Ishikawa (cell line): ENCODE data around the gene SMIM9.

ENCODE experiments used
- CEBPB ChIP-seq: IDR thresholded peaks from 2 replicates; pipeline ENCODE4 v1.6.1; 2012
- CREB1 ChIP-seq: IDR thresholded peaks from 2 replicates; pipeline ENCODE4 v1.6.1; 2012; ENCODE audit warnings: low read depth
- EGR1 ChIP-seq: IDR thresholded peaks from 2 replicates; pipeline ENCODE4 v1.6.1; 2012
- EP300 ChIP-seq: IDR thresholded peaks from 2 replicates; pipeline ENCODE4 v1.6.1; 2012; ENCODE audit warnings: borderline replicate concordance
- FOXM1 ChIP-seq: IDR thresholded peaks from 2 replicates; pipeline ENCODE4 v1.6.1; 2012; ENCODE audit warnings: low read depth, borderline replicate concordance
- NFIC ChIP-seq: IDR thresholded peaks from 2 replicates; pipeline ENCODE4 v1.6.1; 2012
- RAD21 ChIP-seq: IDR thresholded peaks from 2 replicates; pipeline ENCODE4 v1.6.1; 2012; ENCODE audit warnings: low read depth
- TAF1 ChIP-seq: IDR thresholded peaks from 2 replicates; pipeline ENCODE4 v1.6.1; 2012; ENCODE audit warnings: low read depth, mild to moderate bottlenecking
- TCF12 ChIP-seq: IDR thresholded peaks from 2 replicates; pipeline ENCODE4 v1.6.1; 2012; ENCODE audit warnings: low read depth
- TEAD4 ChIP-seq: IDR thresholded peaks from 2 replicates; pipeline ENCODE4 v1.6.1; 2012
- YY1 ChIP-seq: IDR thresholded peaks from 2 replicates; pipeline ENCODE4 v1.6.1; 2012; ENCODE audit warnings: low read depth
- ZBTB7A ChIP-seq: IDR thresholded peaks from 2 replicates; pipeline ENCODE4 v1.6.1; 2012; ENCODE audit warnings: low read depth
- TF ChIP-seq, protein P1 (sequence below): IDR thresholded peaks from 2 replicates; pipeline ENCODE4 v1.6.1; 2012
- TF ChIP-seq, protein P2 (sequence below): IDR thresholded peaks from 2 replicates; pipeline ENCODE4 v1.6.1; 2012
- TF ChIP-seq, protein P3 (sequence below): IDR thresholded peaks from 2 replicates; pipeline ENCODE4 v1.6.1; 2012; ENCODE audit warnings: low read depth, mild to moderate bottlenecking

The SMIM9 gene

DNA sequence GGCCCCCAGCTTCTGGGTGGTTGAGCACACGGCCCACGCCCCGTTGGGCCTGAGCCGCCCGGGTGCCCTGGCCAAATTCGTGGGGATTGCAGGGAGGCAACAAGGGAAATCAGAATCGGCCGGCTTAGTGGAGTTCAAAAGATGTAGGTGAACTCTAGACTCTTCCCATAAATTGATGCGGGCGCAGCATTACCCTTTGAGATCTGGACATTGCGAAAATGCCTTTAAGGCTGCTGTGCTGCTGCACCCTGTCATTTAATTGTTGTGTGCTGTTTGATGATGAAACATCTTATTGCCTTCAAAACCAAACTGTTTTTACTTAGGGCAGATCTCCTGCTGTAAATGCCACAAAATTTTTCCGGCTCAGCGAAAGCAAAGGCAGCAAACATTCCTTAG is 28.8 kb downstream of the SMIM9 start:
- TF ChIP-seq CREB1 (no peak), EP300 (no peak), ZBTB7A (no peak), TEAD4 (no peak), RAD21 (no peak), EGR1 (no peak), CEBPB (no peak), YY1 (no peak)
- TF ChIP-seq, protein P1, sequence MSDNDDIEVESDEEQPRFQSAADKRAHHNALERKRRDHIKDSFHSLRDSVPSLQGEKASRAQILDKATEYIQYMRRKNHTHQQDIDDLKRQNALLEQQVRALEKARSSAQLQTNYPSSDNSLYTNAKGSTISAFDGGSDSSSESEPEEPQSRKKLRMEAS, result no peak
- TF ChIP-seq, protein P2, sequence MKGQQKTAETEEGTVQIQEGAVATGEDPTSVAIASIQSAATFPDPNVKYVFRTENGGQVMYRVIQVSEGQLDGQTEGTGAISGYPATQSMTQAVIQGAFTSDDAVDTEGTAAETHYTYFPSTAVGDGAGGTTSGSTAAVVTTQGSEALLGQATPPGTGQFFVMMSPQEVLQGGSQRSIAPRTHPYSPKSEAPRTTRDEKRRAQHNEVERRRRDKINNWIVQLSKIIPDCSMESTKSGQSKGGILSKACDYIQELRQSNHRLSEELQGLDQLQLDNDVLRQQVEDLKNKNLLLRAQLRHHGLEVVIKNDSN, result no peak

DNA sequence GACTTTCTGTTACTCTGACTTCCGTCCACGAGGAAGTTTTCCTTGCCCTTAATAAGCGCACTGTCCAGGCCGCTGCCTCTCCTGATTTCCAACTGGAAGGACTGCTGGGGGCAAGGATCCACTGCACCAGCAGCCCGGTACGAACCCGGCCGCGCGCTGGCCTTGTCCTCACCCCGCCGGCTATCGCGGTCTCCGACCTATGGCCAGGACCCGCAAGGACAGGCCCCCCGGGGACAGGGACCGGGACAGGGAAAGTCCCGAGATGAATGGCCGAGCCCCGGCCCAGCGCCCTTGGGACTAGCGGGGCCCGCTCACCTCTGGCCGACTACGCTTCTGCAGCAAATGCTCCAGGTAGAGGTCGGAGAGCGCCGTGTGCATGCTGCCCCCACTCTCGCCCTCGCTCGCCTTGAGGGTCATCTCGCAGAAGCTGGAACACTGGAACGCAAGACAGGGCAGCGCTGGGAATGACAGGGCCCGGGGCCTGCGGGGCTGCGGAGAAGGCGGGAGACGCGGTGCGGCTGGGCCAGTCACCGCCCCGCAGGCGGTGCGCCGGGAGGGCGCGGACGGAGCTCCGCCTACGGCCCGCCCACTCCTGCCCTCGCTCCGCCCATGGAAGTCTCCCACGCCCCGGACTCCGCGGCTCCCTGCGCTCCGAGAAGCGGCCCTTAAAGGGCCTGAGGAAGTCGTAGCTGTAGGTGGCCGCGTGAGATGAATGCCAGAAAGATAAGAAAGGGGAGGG is 29.3 kb downstream of the SMIM9 start, which contains the start of gene MPP1:
Gene MPP1, minus strand, starts transcription at position 529 of the 739 bp plus-strand sequence. Its CDS starts 112 bp downstream, at position 417.
- TF ChIP-seq YY1, result no peak
- TF ChIP-seq, protein P1, result 0 out of 2 replicates have a peak, but pooled peaks have one; percentile 32

- TF ChIP-seq TCF12, result no peak
- TF ChIP-seq CREB1, result no peak
- no peak for TF ChIP-seq EGR1
- TF ChIP-seq TAF1, result no peak
- no peak for TF ChIP-seq CEBPB
- no peak for TF ChIP-seq TEAD4
- TF ChIP-seq EP300, result no peak
- TF ChIP-seq NFIC, result no peak
- TF ChIP-seq YY1, result no peak
- TF ChIP-seq, protein P1, result no peak
- no peak for TF ChIP-seq FOXM1
- TF ChIP-seq, protein P3, sequence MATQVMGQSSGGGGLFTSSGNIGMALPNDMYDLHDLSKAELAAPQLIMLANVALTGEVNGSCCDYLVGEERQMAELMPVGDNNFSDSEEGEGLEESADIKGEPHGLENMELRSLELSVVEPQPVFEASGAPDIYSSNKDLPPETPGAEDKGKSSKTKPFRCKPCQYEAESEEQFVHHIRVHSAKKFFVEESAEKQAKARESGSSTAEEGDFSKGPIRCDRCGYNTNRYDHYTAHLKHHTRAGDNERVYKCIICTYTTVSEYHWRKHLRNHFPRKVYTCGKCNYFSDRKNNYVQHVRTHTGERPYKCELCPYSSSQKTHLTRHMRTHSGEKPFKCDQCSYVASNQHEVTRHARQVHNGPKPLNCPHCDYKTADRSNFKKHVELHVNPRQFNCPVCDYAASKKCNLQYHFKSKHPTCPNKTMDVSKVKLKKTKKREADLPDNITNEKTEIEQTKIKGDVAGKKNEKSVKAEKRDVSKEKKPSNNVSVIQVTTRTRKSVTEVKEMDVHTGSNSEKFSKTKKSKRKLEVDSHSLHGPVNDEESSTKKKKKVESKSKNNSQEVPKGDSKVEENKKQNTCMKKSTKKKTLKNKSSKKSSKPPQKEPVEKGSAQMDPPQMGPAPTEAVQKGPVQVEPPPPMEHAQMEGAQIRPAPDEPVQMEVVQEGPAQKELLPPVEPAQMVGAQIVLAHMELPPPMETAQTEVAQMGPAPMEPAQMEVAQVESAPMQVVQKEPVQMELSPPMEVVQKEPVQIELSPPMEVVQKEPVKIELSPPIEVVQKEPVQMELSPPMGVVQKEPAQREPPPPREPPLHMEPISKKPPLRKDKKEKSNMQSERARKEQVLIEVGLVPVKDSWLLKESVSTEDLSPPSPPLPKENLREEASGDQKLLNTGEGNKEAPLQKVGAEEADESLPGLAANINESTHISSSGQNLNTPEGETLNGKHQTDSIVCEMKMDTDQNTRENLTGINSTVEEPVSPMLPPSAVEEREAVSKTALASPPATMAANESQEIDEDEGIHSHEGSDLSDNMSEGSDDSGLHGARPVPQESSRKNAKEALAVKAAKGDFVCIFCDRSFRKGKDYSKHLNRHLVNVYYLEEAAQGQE, result no peak
- TF ChIP-seq ZBTB7A, result no peak
- TF ChIP-seq, protein P2, result no peak
- TF ChIP-seq RAD21, result no peak
These were observed 30.1 kb downstream of the SMIM9 start for GRCh38 chrX:154804261-154804956.

DNA sequence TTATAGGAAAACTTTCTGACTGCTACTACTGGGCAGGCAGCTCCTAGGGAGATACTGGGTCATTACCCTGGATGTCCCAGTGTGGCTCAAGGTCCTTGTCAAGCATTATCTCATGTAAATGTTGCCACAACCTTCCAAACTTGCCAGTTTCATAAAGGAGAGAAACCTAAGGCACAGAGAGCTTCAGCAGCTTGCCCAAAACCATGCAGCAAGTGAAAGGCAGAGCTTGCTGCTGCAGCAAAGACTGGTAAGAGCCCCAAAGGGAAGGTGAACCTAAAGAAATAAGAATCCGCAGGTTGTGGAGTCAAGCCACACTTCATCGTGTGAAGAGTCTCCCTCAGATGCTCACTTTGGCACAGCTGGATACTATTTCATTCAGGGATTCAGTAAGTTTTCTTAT is 31.5 kb downstream of the SMIM9 start:
- TF ChIP-seq CREB1, result no peak
- TF ChIP-seq TEAD4, result no peak
- TF ChIP-seq EGR1, result no peak
- no peak for TF ChIP-seq ZBTB7A
- TF ChIP-seq, protein P3, result no peak
- TF ChIP-seq, protein P1, result no peak

- TF ChIP-seq, protein P3, result no peak
- TF ChIP-seq FOXM1 (no peak), CEBPB (no peak), NFIC (no peak)
These were observed 33.8 kb downstream of the SMIM9 start for GRCh38 chrX:154800478-154801210.
